NCI-H2171 (cell line): ENCODE data around the gene INPP4B.
"Not testable (repeated sequence)": the region's sequence is repeated elsewhere in the genome, so short reads cannot be mapped to it uniquely, and the experiment has no call there.

ENCODE experiments used
- DNase-seq: peaks from one replicate; lab custom pipeline; 2025; lab: John Stamatoyannopoulos, UW

The INPP4B gene

GRCh38 chr4:142539796-142540482, 306.2 kb downstream of the INPP4B start:
- no peak for DNase-seq

GRCh38 chr4:142535009-142535408, 311.1 kb downstream of the INPP4B start:
- DNase-seq, result no peak

- DNase-seq, result no peak
Measured at GRCh38 chr4:142532054-142532453, 314.0 kb downstream of the INPP4B start.

- no peak for DNase-seq
Measured at GRCh38 chr4:142530728-142531127, 315.4 kb downstream of the INPP4B start.

GRCh38 chr4:142528433-142528832, 317.7 kb downstream of the INPP4B start:
- DNase-seq, result no peak

- no peak for DNase-seq
Measured at GRCh38 chr4:142523111-142523510, 323.0 kb downstream of the INPP4B start.

- no peak for DNase-seq
Measured at GRCh38 chr4:142519342-142519741, 326.8 kb downstream of the INPP4B start.

- no peak for DNase-seq
Measured at GRCh38 chr4:142516686-142517526, 329.2 kb downstream of the INPP4B start.

GRCh38 chr4:142512161-142512560, 333.9 kb downstream of the INPP4B start:
- DNase-seq, result no peak

- DNase-seq, result no peak
Measured at GRCh38 chr4:142509881-142510280, 336.2 kb downstream of the INPP4B start.

GRCh38 chr4:142509381-142509780, 336.7 kb downstream of the INPP4B start:
- DNase-seq, result not testable (repeated sequence)

GRCh38 chr4:142500966-142501365, 345.1 kb downstream of the INPP4B start:
- DNase-seq, result no peak

- DNase-seq, result no peak
Measured at GRCh38 chr4:142497606-142498005, 348.5 kb downstream of the INPP4B start.

GRCh38 chr4:142493255-142494110, 352.6 kb downstream of the INPP4B start:
- DNase-seq, result no peak

GRCh38 chr4:142485452-142485851, 360.6 kb downstream of the INPP4B start:
- DNase-seq, result no peak

GRCh38 chr4:142480244-142480643, 365.9 kb downstream of the INPP4B start:
- DNase-seq, result no peak

- no peak for DNase-seq
Measured at GRCh38 chr4:142475663-142476062, 370.4 kb downstream of the INPP4B start.

- DNase-seq, result no peak
Measured at GRCh38 chr4:142474398-142475087, 371.6 kb downstream of the INPP4B start.

- DNase-seq, result no peak
Measured at GRCh38 chr4:142473960-142474338, 372.2 kb downstream of the INPP4B start.

- no peak for DNase-seq
Measured at GRCh38 chr4:142473218-142473959, 372.7 kb downstream of the INPP4B start.

- no peak for DNase-seq
Measured at GRCh38 chr4:142467088-142467487, 379.0 kb downstream of the INPP4B start.
